Measurements from ENCODE around the gene UBAC2. TPM values are rescaled to one million over a fixed set of nuclear protein-coding genes. Genes with fewer than 3 reads are reported as not detected.
"Not testable (repeated sequence)": the region's sequence is repeated elsewhere in the genome, so short reads cannot be mapped to it uniquely, and the experiment has no call there.

UBAC2 gene
- total RNA-seq, 2 experiments from 2014 or later = 48.4 to 56.3 TPM

- POLR2A ChIA-PET = interaction anchor here (0.6 to 1.3 kb wide), 6 partner anchors 27 to 83 kb away, joined by 3 to 5 read pairs (median 4); no protein-coding TSS in a partner anchor
- ATAC-seq (no peak), DNase-seq (peak; percentile 36)
- Mint-ChIP-seq H3K27me3 (no peaks in the 10 kb centered on the region), H3K4me3 (no peak overlapping the region), H3K9me3 (ENCODE audit: low read depth) (no peaks in the 10 kb centered on the region), H3K4me1 (peaks cover 92% of the 10 kb centered on the region), H3K36me3 (ENCODE audit: low read depth) (peaks cover 44% of the 10 kb centered on the region), H3K27ac (peak overlapping the region; percentile 88)
- CTCF ChIA-PET = interaction anchor here (0.6 to 6.6 kb wide), 15 partner anchors 12 to 309 kb away, joined by 3 to 56 read pairs (median 4); no protein-coding TSS in a partner anchor
- intact Hi-C loops (cut with DNase I, micrococcal nuclease) = loop anchor here (2.0 to 5.0 kb wide), 3 partner anchors 34 to 207 kb away; no protein-coding TSS in a partner anchor
These were observed 182.9 kb downstream of the UBAC2 start for GRCh38 chr13:99383511-99383921.

GRCh38 chr13:99383946-99384345 is 183.3 kb downstream of the UBAC2 start:
- ChIA-PET POLR2A (interaction anchor here (0.5 to 1.0 kb wide), 5 partner anchors 36 to 80 kb away, joined by 3 to 5 read pairs (median 3); no protein-coding TSS in a partner anchor), CTCF (interaction anchor here (0.6 to 6.6 kb wide), 8 partner anchors 12 to 114 kb away, joined by 3 to 56 read pairs (median 4); no protein-coding TSS in a partner anchor)
- no peaks in the 10 kb centered on the region for H3K27me3 Mint-ChIP-seq
- peaks cover 95% of the 10 kb centered on the region for H3K4me1 Mint-ChIP-seq
- intact Hi-C loops (cut with DNase I, micrococcal nuclease) = loop anchor here (1.0 to 5.0 kb wide), 9 partner anchors 13 to 207 kb away; partner anchors contain the start of gene UBAC2 (in 1 of the 2)
- DNase-seq (peak; percentile 51), ATAC-seq (peak; percentile 46)
- no peak overlapping the region for H3K4me3 Mint-ChIP-seq
- peak overlapping the region; percentile 88 for H3K27ac Mint-ChIP-seq
- H3K36me3 Mint-ChIP-seq (ENCODE audit: low read depth) = peaks cover 40% of the 10 kb centered on the region
- no peaks in the 10 kb centered on the region for H3K9me3 Mint-ChIP-seq (ENCODE audit: low read depth)

- ATAC-seq = peak; percentile 14
- H3K27me3 Mint-ChIP-seq = no peaks in the 10 kb centered on the region
- peak overlapping the region; percentile 77 for H3K27ac Mint-ChIP-seq
- peaks cover 34% of the 10 kb centered on the region for H3K36me3 Mint-ChIP-seq (ENCODE audit: low read depth)
- peak overlapping the region; percentile 17 for H3K4me3 Mint-ChIP-seq
- peaks cover 90% of the 10 kb centered on the region for H3K4me1 Mint-ChIP-seq
- ChIA-PET CTCF (interaction anchor here (0.6 to 6.6 kb wide), 8 partner anchors 13 to 756 kb away, joined by 3 to 56 read pairs (median 4); no protein-coding TSS in a partner anchor), POLR2A (interaction anchor here (0.5 to 1.0 kb wide), 5 partner anchors 36 to 81 kb away, joined by 3 to 5 read pairs (median 3); no protein-coding TSS in a partner anchor)
- intact Hi-C loops (cut with DNase I, micrococcal nuclease) = loop anchor here (1.0 to 5.0 kb wide), 8 partner anchors 14 to 184 kb away; partner anchors contain the start of gene UBAC2 (in 1 of the 2)
- H3K9me3 Mint-ChIP-seq (ENCODE audit: low read depth) = no peaks in the 10 kb centered on the region
- peak; percentile 66 for DNase-seq
These were observed 183.8 kb downstream of the UBAC2 start for GRCh38 chr13:99384468-99384867.

GRCh38 chr13:99385161-99385560 is 184.5 kb downstream of the UBAC2 start:
- intact Hi-C loops (cut with DNase I, micrococcal nuclease) = loop anchor here (2.0 kb wide), 3 partner anchors 14 to 184 kb away; partner anchors contain the start of gene UBAC2 (in 1 of the 2)
- ChIA-PET POLR2A (no interaction called here), CTCF (interaction anchor here (0.6 to 6.6 kb wide), 3 partner anchors 50 to 757 kb away, joined by 3 to 56 read pairs (median 53); no protein-coding TSS in a partner anchor)
- Mint-ChIP-seq H3K36me3 (ENCODE audit: low read depth) (peaks cover 33% of the 10 kb centered on the region), H3K27ac (peak overlapping the region; percentile 77), H3K4me3 (no peak overlapping the region), H3K4me1 (peaks cover 83% of the 10 kb centered on the region), H3K9me3 (ENCODE audit: low read depth) (no peaks in the 10 kb centered on the region), H3K27me3 (no peaks in the 10 kb centered on the region)
- ATAC-seq (no peak), DNase-seq (no peak)

- no peak for DNase-seq
- intact Hi-C loops (cut with DNase I, micrococcal nuclease) = loop anchor here (2.0 kb wide), 4 partner anchors 15 to 185 kb away; partner anchors contain the start of gene UBAC2 (in 1 of the 2)
- H3K4me1 Mint-ChIP-seq = peaks cover 75% of the 10 kb centered on the region
- H3K36me3 Mint-ChIP-seq (ENCODE audit: low read depth) = peaks cover 33% of the 10 kb centered on the region
- CTCF ChIA-PET = interaction anchor here (1.2 to 7.4 kb wide), 10 partner anchors 13 to 116 kb away, joined by 3 to 131 read pairs (median 12); no protein-coding TSS in a partner anchor
- H3K4me3 Mint-ChIP-seq = no peak overlapping the region
- H3K9me3 Mint-ChIP-seq (ENCODE audit: low read depth) = no peaks in the 10 kb centered on the region
- H3K27me3 Mint-ChIP-seq = no peaks in the 10 kb centered on the region
- POLR2A ChIA-PET = no interaction called here
- no peak overlapping the region for H3K27ac Mint-ChIP-seq
- ATAC-seq = no peak
These were observed 185.3 kb downstream of the UBAC2 start for GRCh38 chr13:99385940-99386339.

GRCh38 chr13:99386495-99386894 is 185.8 kb downstream of the UBAC2 start:
- ChIA-PET CTCF (interaction anchor here (0.5 to 7.4 kb wide), 24 partner anchors 11 to 125 kb away, joined by 3 to 131 read pairs (median 6); no protein-coding TSS in a partner anchor), POLR2A (interaction anchor here (0.7 kb wide), 1 partner anchor 51 kb away, joined by 3 read pairs; no protein-coding TSS in a partner anchor)
- Mint-ChIP-seq H3K27ac (peak overlapping the region; percentile 14), H3K9me3 (ENCODE audit: low read depth) (no peaks in the 10 kb centered on the region), H3K36me3 (ENCODE audit: low read depth) (peaks cover 27% of the 10 kb centered on the region), H3K4me1 (peaks cover 70% of the 10 kb centered on the region), H3K4me3 (no peak overlapping the region), H3K27me3 (no peaks in the 10 kb centered on the region)
- intact Hi-C loops (cut with DNase I, micrococcal nuclease) = loop anchor here in 1 of 2 experiments (2.0 kb wide), 1 partner anchor 28 kb away; no protein-coding TSS in a partner anchor
- ATAC-seq (no peak), DNase-seq (no peak)

- Mint-ChIP-seq H3K9me3 (ENCODE audit: low read depth) (no peaks in the 10 kb centered on the region), H3K27ac (peak overlapping the region; percentile 76), H3K27me3 (no peaks in the 10 kb centered on the region), H3K36me3 (ENCODE audit: low read depth) (peaks cover 25% of the 10 kb centered on the region), H3K4me1 (peaks cover 63% of the 10 kb centered on the region), H3K4me3 (no peak overlapping the region)
- ChIA-PET POLR2A (interaction anchor here (0.7 to 1.1 kb wide), 2 partner anchors 48 to 50 kb away, joined by 3 read pairs; no protein-coding TSS in a partner anchor), CTCF (interaction anchor here (0.5 to 7.4 kb wide), 55 partner anchors 10 to 1428 kb away, joined by 3 to 131 read pairs (median 5); partner anchors contain the start of gene TM9SF2)
- intact Hi-C loops (cut with DNase I, micrococcal nuclease) = loop anchor here (1.0 to 2.0 kb wide), 4 partner anchors 28 to 118 kb away; no protein-coding TSS in a partner anchor
- peak; percentile 62 for ATAC-seq
- DNase-seq = peak; percentile 94
These were observed 186.5 kb downstream of the UBAC2 start for GRCh38 chr13:99386911-99387788.

- H3K36me3 Mint-ChIP-seq (ENCODE audit: low read depth) = peaks cover 25% of the 10 kb centered on the region
- ATAC-seq (no peak), DNase-seq (no peak)
- peak overlapping the region; percentile 76 for H3K27ac Mint-ChIP-seq
- no peaks in the 10 kb centered on the region for H3K9me3 Mint-ChIP-seq (ENCODE audit: low read depth)
- intact Hi-C loops (cut with DNase I, micrococcal nuclease) = no loop called here
- no peak overlapping the region for H3K4me3 Mint-ChIP-seq
- POLR2A ChIA-PET = interaction anchor here (1.1 kb wide), 1 partner anchor 46 kb away, joined by 3 read pairs; no protein-coding TSS in a partner anchor
- CTCF ChIA-PET = interaction anchor here (0.6 to 7.4 kb wide), 32 partner anchors 9 to 387 kb away, joined by 3 to 131 read pairs (median 6); partner anchors contain the start of gene TM9SF2
- peaks cover 52% of the 10 kb centered on the region for H3K4me1 Mint-ChIP-seq
- H3K27me3 Mint-ChIP-seq = no peaks in the 10 kb centered on the region
These were observed 187.8 kb downstream of the UBAC2 start for GRCh38 chr13:99388334-99388923.

- intact Hi-C loops (cut with DNase I, micrococcal nuclease); H3K9me3 Mint-ChIP-seq (ENCODE audit: low read depth); POLR2A ChIA-PET; H3K27me3 Mint-ChIP-seq; H3K4me3 Mint-ChIP-seq; ATAC-seq; DNase-seq: not testable (repeated sequence)
- H3K36me3 Mint-ChIP-seq (ENCODE audit: low read depth) = peaks cover 25% of the 10 kb centered on the region
- CTCF ChIA-PET = interaction anchor here (0.5 to 7.4 kb wide), 13 partner anchors 23 to 731 kb away, joined by 3 to 131 read pairs (median 7); no protein-coding TSS in a partner anchor
- peak overlapping the region; percentile 26 for H3K27ac Mint-ChIP-seq
- H3K4me1 Mint-ChIP-seq = peaks cover 49% of the 10 kb centered on the region
These were observed 188.4 kb downstream of the UBAC2 start for GRCh38 chr13:99389094-99389493.

- CTCF ChIA-PET = interaction anchor here (0.5 to 7.4 kb wide), 10 partner anchors 22 to 730 kb away, joined by 3 to 131 read pairs (median 6); no protein-coding TSS in a partner anchor
These were observed 189.1 kb downstream of the UBAC2 start for GRCh38 chr13:99389520-99390304.

More at GRCh38 chr13:99389520-99390304, 189.1 kb downstream of the UBAC2 start:
- DNase-seq = no peak
- no peaks in the 10 kb centered on the region for H3K9me3 Mint-ChIP-seq (ENCODE audit: low read depth)
- POLR2A ChIA-PET = no interaction called here
- no peaks in the 10 kb centered on the region for H3K27me3 Mint-ChIP-seq
- H3K4me1 Mint-ChIP-seq = peaks cover 46% of the 10 kb centered on the region
- ATAC-seq = no peak
- peak overlapping the region; percentile 26 for H3K27ac Mint-ChIP-seq
- intact Hi-C loops (cut with DNase I, micrococcal nuclease) = no loop called here
- no peak overlapping the region for H3K4me3 Mint-ChIP-seq
- peaks cover 25% of the 10 kb centered on the region for H3K36me3 Mint-ChIP-seq (ENCODE audit: low read depth)
